Fibroblast of the aortic adventitia (primary cell): ENCODE data around the gene DELE1. TPM values are rescaled to one million over a fixed set of nuclear protein-coding genes. Genes with fewer than 3 reads are reported as not detected.
A peak's percentile ranks its signal among the peaks of the same experiment; 100 is the strongest.

Experiments used
- DNase-seq: peaks from one replicate; pipeline ENCODE4 v3.0.0-alpha.2; 2010; ENCODE audit warnings: low read depth
- H3K4me3 ChIP-seq: 2 replicates; pipeline ENCODE4 v1.5.1; 2011; ENCODE audit warnings: low read depth, mild to moderate bottlenecking, control low read depth, low read length, moderate library complexity
- CTCF ChIP-seq: IDR thresholded peaks from 2 replicates; pipeline ENCODE4 v1.5.1; 2011; ENCODE audit warnings: mild to moderate bottlenecking, low read length, control low read depth, inconsistent platforms; ENCODE audit not compliant: insufficient read depth
- total RNA-seq: library from RNA; depleted of rRNA; stranded (reverse); fragments of >200 nt; gene quantifications from 2 replicates; pipeline ENCODE4 v1.2.3, GENCODE V29; 2012; ENCODE audit warnings: low replicate concordance

DELE1 gene
- total RNA-seq, 1 donor, result 50.9 TPM

- TF ChIP-seq CTCF, result no peak
- no peak overlapping the region for H3K4me3 ChIP-seq
- no peak for DNase-seq
Measured at GRCh38 chr5:141876628-141877355, 46.9 kb upstream of the DELE1 start.

DNA sequence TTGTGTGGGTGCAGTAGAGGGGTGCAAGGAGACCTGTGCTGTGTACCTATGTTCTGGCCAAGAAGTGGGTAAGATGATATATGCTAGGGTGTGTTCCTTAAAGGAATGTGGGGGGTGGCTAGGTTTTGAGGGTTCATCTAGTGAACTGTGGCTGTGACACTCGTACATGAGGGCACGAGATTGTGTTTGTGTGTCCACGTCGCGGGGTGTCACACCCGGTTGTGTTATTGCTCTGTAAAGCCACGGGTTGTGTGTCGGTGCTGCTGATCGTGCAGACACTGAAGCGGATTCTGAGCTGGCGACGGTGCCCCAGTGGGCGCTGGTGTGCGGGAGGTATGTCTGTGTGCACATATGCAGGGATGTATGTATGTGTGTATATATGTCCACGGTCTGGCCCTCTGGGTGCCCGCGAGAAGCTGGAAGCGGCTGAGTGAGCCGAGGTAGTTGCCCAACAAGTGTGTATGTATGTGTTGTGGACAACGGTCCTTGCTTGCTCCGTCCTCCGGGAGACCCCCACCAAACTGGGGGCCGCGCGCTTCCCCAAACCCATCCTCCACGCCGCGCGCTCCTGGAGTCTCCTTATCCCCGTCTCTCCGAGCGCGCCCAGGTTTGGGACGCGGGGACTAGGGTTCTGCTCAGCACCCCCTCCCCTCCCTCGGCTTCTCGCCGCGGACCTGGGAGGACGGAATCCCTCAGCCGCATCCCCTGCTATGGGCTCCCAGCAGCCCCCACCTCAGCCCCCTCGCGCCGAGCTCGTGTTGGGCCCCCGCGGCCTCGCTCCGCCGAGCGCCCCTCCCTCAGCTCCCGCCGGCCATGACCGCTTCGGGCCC is 46.1 kb upstream of the DELE1 start:
- DNase-seq, result no peak
- no peak for TF ChIP-seq CTCF
- H3K4me3 ChIP-seq, result peak overlapping the region; percentile 58

GRCh38 chr5:141878186-141878710 is 45.4 kb upstream of the DELE1 start, which contains the start of gene PCDH1:
Gene PCDH1, minus strand, starts transcription at chr5:141878410. Its CDS starts 148 bp downstream, at chr5:141878262.
- H3K4me3 ChIP-seq, result peak within 1 kb of the TSS; percentile 58
- no peak for DNase-seq
- no peak for TF ChIP-seq CTCF

- peak overlapping the region; percentile 57 for H3K4me3 ChIP-seq
- peak; percentile 88 for DNase-seq
- peak; percentile 99 for TF ChIP-seq CTCF
Measured at GRCh38 chr5:141878711-141879425, 44.8 kb upstream of the DELE1 start.

GRCh38 chr5:141879426-141879759 is 44.3 kb upstream of the DELE1 start:
- H3K4me3 ChIP-seq, result no peak overlapping the region
- TF ChIP-seq CTCF, result no peak
- no peak for DNase-seq

GRCh38 chr5:141879941-141880738 is 43.5 kb upstream of the DELE1 start:
- H3K4me3 ChIP-seq, result no peak overlapping the region
- no peak for TF ChIP-seq CTCF
- DNase-seq, result no peak
